HEK293 (cell line): ENCODE results near the gene GIN1.

ENCODE experiments used
- PBX3 ChIP-seq: sonication (generic); formaldehyde crosslinking; IDR thresholded peaks from 2 replicates; pipeline ENCODE4 v1.8.1; 2022; ENCODE audit warnings: mild to moderate bottlenecking, moderate library complexity, missing genetic modification reagents
- TCF7L2 ChIP-seq: IDR thresholded peaks from 2 replicates; pipeline ENCODE4 v1.6.1; 2011; ENCODE audit warnings: low read depth, mild to moderate bottlenecking, inconsistent platforms, low read length, moderate library complexity, borderline replicate concordance
- YY1 ChIP-seq: fragments of 450-650 bp; formaldehyde crosslinking; IDR thresholded peaks from 2 replicates; pipeline ENCODE4 v1.5.1; 2018; ENCODE audit warnings: missing biosample characterization, missing genetic modification characterization
- ZBTB1 ChIP-seq: fragments of 450-650 bp; formaldehyde crosslinking; IDR thresholded peaks from 2 replicates; pipeline ENCODE4 v1.5.1; 2016; ENCODE audit warnings: missing biosample characterization, missing genetic modification characterization
- ZNF362 ChIP-seq: fragments of 450-650 bp; formaldehyde crosslinking; IDR thresholded peaks from 2 replicates; pipeline ENCODE4 v1.5.1; 2016; ENCODE audit warnings: missing biosample characterization, missing genetic modification characterization
- ZNF398 ChIP-seq: fragments of 450-650 bp; formaldehyde crosslinking; IDR thresholded peaks from 2 replicates; pipeline ENCODE4 v1.5.1; 2017; ENCODE audit warnings: missing biosample characterization, missing genetic modification characterization
- TF ChIP-seq, protein P1 (sequence below): fragments of 450-650 bp; formaldehyde crosslinking; IDR thresholded peaks from 2 replicates; pipeline ENCODE4 v1.5.1; 2016; ENCODE audit warnings: missing biosample characterization, missing genetic modification characterization
- TF ChIP-seq, protein P2 (sequence below): fragments of 450-650 bp; IDR thresholded peaks from 2 replicates; pipeline ENCODE4 v1.5.1; 2018; ENCODE audit warnings: missing biosample characterization, missing genetic modification characterization

- TF ChIP-seq, protein P1, sequence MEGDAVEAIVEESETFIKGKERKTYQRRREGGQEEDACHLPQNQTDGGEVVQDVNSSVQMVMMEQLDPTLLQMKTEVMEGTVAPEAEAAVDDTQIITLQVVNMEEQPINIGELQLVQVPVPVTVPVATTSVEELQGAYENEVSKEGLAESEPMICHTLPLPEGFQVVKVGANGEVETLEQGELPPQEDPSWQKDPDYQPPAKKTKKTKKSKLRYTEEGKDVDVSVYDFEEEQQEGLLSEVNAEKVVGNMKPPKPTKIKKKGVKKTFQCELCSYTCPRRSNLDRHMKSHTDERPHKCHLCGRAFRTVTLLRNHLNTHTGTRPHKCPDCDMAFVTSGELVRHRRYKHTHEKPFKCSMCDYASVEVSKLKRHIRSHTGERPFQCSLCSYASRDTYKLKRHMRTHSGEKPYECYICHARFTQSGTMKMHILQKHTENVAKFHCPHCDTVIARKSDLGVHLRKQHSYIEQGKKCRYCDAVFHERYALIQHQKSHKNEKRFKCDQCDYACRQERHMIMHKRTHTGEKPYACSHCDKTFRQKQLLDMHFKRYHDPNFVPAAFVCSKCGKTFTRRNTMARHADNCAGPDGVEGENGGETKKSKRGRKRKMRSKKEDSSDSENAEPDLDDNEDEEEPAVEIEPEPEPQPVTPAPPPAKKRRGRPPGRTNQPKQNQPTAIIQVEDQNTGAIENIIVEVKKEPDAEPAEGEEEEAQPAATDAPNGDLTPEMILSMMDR (tag by site-specific recombination): no peak
- TF ChIP-seq PBX3 (CRISPR knock-in tag): no peak
- TF ChIP-seq ZNF362 (tag by site-specific recombination): no peak
- TF ChIP-seq, protein P2, sequence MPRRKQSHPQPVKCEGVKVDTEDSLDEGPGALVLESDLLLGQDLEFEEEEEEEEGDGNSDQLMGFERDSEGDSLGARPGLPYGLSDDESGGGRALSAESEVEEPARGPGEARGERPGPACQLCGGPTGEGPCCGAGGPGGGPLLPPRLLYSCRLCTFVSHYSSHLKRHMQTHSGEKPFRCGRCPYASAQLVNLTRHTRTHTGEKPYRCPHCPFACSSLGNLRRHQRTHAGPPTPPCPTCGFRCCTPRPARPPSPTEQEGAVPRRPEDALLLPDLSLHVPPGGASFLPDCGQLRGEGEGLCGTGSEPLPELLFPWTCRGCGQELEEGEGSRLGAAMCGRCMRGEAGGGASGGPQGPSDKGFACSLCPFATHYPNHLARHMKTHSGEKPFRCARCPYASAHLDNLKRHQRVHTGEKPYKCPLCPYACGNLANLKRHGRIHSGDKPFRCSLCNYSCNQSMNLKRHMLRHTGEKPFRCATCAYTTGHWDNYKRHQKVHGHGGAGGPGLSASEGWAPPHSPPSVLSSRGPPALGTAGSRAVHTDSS (tag by site-specific recombination): no peak
- no peak for TF ChIP-seq TCF7L2
- TF ChIP-seq ZNF398: no peak
- no peak for TF ChIP-seq ZBTB1 (tag by site-specific recombination)
- TF ChIP-seq YY1 (tag by site-specific recombination): no peak
Observed at GRCh38 chr5:103112910-103113309, 7.0 kb downstream of the GIN1 start.
